T1000 (cell line): ENCODE measurements around the gene CCDC112.

ENCODE experiments used
- DNase-seq: peaks from one replicate; lab custom pipeline; 2025; ENCODE audit warnings: mixed read lengths; lab: John Stamatoyannopoulos, UW

CCDC112 gene

DNA sequence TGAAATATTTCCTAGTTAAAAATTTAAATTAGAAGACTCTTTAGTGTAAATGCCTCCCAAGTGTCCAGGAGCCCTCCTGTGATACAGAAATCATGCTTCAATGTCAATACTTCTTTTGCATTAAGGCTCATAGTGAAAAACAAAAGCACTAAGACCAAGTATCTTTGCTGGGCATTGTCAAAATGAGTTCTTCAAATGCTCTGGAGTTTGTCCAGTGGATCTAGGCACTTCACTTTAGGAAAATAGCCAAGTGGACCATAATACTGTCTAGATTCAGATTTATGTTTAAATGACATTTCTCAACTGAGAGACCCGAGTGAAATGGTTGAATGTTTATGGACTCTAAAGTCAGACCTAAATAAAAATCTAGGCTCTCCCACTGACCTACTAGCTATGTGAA is 21.3 kb upstream of the CCDC112 start:
- no peak for DNase-seq

DNA sequence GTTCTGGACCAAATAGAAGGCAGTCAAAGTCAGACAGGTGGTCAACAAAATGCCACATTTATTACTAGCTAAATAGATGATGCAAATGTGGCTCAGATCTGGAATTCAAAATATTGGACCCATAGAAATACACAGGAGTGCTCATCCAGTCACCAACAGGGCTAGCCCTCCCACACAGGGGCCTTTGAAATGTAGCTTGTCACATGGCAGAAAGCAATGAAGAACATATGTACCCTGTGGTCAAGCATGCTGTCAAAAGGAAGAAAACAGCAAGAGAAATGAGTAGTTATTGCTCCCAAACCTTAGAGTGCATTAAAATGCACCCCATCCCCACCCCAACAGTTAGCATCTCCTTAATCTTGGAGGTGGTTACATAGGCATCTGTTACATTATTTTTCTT is 20.9 kb upstream of the CCDC112 start:
- no peak for DNase-seq

DNA sequence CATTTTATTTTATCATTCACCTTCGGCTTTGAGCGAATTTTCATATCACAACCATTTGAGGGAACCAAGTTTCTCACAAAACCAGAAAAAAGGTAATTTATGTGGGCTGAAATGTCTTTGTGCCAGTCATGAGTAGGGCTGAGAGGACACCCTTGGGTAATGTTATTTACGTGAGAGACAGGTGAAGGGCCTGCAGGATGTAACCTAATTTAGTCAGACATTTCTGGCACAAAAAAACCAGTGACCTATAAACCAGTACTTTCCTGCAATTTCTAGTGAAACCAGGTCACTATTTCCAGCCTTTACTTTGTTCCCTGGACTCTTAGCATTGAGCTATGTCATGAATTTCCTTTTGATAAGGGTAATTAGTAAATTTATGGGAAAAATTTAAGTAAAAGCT is 17.2 kb upstream of the CCDC112 start:
- no peak for DNase-seq

DNA sequence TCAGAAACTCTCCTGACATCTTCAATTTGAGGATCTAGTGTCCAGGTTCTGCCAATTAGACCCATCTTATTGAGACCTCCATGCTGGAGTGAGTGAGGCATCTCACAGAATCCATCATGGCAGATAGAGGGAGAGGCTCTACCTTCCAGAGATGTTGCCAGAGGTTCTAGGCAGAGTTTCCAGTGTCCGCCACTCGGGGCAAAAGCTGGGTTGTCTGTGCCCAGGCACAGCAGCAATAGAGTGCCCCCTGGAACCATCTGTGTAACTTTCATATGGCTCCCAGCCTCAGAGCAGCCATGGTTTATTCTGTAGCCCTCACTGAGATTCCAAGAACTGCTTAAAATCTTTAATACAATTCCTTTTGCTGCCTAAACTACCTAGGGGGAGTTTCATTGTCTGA is 16.6 kb upstream of the CCDC112 start:
- no peak for DNase-seq

DNA sequence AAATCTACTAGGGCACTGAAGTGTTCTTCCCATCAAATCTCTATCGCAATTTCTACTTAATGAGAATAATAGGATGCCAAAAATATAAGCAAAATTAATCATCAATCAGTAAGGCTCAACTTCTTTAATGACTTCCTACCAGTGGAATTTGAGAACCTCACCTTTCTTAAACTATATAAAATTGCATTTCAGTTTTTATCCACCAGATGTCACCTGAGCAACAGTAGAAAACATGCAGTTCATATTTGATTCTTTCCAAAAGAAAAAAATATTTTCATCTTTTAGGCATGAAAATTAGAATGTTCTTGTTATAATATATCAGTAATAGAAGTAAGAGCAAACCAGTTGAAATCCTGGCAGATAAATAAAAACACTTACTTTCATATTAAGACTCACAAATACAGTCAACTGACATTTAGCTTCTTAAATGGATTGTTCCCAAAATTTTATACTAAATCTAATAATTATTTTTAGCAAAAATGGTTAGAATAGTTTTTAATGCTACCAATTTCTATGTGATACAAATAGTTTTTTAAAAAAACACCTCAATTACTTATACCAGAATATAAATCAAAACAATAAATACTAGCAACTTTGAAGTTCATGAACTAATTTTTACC is 13.4 kb upstream of the CCDC112 start:
- DNase-seq, result no peak

DNA sequence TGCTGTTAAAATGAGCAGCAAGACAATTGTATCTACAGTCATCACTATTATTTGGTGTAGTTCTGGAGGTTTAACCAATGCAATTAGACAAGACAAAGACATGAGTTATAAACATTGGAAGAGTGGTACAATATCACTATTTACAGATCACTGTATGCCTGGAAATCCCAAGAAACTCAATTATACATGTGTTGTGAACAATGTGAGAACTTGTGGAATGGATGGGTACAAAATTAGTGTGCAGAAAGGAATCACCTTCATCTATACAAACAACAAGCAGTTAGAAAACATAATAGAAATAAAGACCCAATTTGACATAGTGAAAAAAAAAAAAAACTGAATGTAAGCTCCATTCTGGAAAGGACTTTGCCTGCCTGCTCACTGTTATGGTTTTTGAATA is 12.4 kb upstream of the CCDC112 start:
- DNase-seq, result no peak

DNA sequence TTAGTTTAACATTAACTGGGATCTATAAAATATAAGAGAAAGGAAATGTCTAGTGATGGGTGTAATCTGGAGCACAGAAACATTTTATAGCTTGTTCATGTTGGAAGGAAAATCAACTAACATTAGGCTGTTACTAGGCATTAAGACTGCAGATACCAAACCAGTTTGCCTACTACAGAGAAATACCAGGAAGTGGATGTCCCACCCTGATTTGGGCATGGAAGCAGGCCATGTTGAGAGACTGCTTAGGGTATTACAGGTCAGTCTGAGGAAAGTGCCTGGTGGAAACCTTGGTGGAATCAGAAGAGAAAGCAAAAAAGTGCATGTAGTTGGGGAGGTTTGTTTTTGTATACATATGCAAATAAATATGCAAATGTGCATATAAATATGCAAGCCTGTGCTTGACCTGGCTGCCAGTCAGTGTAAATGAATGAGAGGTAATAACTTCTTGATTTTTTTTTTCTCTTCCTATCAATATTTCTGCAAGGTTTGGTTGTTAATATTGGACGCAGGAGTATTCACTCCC is 9.6 kb upstream of the CCDC112 start:
- no peak for DNase-seq

DNA sequence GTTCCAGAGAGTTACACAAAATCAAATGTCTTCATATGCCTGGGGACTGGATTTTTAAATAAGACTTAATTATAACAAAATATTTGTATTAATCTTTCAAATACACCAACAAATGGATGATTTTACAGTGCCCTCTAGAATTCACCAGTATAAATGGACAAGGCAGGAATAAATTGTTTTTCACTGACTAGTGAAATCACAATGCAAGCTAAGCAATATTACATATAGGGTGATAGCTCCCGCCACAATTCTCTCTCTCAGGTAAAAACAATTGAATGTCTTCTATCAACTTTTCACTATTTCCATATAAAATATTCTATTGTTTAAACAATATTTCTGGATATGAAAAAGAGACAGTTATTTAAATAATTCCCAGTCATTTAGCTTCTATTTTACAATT is 8.0 kb upstream of the CCDC112 start:
- DNase-seq, result no peak

DNA sequence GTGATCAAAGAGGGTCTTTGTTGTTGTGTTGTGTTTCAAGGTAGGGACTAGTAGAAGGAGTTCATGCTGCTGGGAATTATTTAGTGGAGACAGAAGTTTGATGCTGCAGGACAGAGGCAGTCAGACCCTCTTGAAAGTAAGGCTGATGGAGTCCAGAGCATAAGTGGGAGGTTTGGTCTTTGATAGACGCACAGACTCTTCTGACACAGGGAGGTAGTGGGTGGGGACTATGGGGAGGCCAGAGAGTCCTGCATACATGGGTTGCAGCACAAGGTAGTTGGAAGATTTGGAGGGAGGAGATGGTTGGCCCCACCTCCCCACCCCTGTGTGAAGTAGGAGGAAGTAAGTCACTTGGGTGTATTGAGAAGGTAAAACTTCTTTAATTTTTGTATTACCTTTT is 2.4 kb upstream of the CCDC112 start:
- no peak for DNase-seq

DNA sequence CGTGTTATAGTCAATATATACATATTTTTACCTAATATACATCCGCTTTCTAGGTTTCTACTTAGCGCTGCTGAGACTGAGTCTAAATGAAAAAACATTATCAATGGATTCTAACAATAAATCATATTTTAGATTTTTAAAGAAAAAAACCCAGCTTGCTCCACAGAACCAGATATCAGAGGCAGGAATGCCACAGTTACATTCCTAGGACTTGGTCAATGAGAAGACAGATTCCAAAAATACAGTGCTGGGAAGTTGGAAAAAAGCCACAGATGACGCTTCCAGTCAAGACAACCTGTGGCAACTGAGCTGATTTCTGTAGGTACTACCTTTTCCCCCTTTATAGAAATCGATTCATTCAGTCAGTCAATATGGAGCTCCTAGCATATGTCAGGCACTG is 577 bp upstream of the CCDC112 start:
- no peak for DNase-seq

DNA sequence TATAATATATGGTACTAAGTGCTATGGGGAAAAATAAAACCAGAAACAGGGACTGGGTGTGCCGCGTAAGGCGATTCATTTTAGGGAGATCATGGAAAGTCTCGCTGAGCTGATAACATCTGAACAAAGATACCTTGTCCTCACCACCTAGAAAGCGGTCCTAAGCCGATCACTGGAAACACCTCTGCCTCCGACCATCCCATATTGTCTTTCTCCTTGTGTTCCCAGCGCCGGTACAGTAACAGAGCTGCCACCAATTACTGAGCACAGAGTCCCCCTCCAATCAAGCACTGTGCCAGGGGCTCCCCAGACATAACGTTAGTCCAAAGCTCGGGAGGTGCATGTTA is 704 bp downstream of the CCDC112 start:
- DNase-seq, result no peak

DNA sequence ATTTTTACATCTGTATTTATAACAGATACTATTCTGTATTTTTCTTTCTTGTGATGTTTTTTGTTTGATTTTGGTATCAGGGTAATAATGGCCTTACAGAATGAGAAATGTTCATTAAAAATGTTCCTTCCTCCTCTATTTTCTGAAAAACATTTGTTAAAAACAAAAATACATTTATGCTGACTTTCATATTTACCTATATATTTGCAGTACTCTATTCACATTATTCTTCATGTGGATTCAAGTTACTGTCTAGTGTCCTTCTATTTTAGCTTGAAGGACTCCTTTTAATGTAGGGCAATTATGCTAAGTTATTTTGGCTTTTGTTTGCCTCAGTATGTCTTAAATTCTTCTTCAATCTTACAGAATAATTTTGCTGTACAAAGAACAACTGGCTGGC is 5.1 kb downstream of the CCDC112 start:
- no peak for DNase-seq

DNA sequence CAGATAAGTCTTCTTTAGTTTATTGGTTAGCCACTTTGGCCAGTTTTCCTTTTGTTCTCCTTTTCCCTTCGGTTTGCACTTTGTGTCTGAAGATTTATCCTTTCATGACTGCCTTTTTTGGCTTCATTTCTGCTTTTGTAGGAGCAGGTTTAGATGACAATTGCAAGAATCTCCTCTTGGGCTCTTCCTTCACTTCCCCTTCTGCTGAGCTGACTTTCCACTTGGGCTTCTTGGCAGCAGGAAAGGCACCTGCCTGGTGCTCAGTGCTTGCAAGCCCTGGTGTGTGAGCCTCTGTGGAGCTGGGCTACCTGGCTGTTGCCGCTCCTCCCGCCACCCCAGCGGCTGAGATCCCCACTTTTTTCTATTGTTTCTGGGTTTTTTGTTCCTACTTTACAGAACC is 7.3 kb downstream of the CCDC112 start:
- no peak for DNase-seq

DNA sequence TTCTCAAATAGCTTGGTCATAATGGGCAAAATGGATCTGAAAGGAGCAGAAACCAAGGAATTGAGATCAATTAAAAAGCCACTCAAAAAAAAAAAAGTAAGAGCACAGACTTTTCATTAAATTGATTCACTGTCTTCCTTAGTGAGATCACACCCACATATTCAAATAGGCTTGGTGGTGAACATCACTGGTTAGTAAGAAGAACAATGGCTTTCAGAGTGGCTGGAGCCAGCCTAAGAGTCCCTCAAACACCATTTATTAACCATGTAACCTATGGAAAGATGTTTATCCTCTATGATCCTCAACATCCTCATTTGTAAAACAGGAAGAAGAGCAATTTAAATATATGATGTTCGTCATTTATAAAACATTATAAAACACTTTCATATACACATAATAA is 12.4 kb downstream of the CCDC112 start:
- no peak for DNase-seq

DNA sequence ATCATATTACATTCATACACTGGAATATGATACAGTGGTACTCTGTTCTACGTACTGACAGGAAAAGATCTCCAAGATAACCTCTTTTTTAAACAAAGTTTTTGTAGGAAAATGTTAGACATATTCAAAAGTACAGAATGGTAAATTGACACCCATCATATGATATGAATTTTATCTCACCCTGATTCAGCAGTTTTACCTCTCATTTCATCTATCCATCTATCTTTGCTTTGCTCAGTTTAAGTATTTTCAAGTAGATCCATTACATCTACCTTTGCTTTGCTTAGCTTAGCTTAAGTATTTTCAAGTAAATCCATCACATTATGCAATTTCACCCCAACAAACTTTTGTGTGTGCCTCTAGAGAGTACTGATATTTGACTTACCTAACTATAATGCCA is 14.3 kb downstream of the CCDC112 start:
- no peak for DNase-seq

DNA sequence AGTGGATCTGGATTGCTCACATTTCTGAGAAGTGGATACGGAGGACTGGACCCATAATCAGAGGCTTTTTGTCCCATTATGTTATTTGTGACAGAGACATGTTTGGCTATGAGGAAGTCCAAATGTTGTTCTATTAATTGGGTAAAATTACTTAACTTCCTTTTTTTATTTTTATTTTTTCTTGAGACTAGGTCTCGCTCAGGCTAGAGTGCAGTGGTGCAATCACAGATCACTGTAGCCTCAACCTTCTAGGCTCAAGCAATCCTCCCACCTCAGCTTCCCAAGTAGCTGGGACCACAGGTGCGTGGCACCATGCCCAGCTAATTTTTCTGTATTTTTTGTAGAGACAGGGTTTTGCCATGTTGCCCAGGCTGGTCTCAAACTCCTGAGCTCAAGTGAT is 21.9 kb downstream of the CCDC112 start:
- no peak for DNase-seq

DNA sequence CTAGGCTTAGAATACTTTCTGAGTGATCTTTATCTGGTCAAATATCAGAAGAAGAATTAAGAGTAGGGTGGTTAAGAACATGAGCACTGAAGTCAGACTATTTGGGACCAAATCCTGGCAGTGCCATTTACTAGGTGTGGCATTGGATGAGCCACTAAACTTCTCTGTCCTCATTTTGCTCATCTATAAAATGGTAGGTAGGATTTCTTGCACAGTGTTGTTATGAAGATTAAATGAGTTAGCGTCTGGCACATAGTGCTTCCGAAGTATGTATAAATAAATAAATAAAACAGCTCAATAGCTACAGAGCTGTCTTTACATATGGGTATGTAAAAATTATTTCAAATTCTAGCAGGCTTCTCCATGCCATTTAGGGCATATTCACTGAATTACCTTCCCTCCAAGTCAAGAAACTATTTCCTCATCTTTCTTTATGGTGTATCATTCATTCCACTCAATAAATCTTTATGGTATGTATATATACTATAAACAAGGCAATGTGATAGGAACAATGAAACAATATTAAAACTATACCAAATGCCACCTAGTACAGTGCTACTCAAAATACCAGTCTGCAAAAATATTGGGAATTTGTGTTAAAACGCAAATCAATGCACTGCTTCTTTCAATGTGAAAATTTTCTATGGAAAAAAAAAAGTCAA is 24.0 kb downstream of the CCDC112 start:
- no peak for DNase-seq

DNA sequence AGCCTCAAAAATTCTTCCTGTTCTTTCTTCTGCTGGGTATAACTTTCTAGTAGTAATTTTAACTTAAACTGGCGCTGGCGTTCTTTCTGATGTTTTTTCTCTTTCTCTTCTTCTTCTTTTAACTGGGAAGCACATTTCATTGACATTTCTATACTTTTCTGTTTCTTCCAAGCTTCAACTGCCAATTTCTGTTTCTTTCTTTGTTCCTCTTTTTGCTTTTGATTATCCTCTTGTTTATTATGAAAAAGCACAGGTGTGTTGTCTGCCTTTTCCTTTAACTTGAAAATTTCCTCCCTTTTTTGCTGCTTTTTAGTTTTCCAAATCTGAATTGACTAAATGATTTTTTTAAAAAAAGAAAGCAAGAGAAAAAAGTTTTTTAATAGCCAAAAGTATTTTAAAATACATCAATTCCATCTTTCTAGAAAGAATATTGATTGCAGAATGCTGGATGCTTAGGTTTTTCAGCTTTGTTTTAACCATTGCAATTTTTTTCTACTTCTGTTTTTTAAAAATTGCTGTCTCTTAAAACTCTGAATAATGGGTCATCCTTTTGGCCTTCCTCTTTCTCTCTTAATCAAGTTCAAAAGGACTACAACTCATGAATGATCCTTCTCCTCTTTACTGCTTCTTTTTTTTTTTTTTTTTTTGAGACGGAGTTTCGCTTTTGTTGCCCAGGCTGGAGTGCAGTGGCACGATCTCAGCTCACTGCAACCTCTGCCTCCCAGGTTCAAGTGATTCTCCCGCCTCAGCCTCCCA is 25.0 kb downstream of the CCDC112 start:
- no peak for DNase-seq

DNA sequence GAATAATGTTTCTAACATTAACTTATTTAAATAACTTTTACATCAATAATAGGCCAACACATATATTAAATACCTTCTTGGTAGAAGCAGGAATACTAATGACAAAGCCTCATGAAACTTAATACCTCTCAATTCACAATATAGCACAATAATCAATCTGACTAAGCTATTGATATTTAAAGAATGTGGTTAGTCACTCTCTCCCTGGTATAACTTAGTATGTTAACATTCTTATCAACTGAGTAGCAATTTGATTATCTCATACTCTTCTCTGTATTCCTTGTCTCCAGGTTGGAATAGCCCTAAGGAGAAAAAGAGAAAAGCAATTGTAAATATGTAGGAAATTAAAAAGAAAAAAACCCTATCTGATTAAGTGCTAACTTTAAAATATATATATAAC is 28.8 kb downstream of the CCDC112 start:
- DNase-seq, result no peak

DNA sequence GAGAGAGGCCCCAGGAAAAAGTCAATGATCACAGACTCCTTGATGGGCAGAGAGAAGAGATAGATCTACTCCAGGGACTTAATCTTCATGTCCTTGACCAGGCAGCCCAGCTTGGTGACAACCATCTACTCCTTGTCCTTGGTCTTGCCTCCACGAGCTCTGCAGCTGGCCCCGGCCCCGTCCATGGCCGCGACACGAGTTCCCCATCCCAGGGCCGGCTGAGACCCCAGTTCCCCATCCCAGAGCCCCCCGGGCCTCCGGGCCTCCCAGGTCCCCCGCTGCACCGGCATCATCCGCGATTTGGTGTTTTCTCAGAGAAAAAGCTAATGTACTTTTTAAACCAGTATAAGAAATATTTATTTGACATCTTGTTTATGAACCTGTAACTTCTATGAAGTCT is 31.2 kb downstream of the CCDC112 start:
- DNase-seq, result no peak

DNA sequence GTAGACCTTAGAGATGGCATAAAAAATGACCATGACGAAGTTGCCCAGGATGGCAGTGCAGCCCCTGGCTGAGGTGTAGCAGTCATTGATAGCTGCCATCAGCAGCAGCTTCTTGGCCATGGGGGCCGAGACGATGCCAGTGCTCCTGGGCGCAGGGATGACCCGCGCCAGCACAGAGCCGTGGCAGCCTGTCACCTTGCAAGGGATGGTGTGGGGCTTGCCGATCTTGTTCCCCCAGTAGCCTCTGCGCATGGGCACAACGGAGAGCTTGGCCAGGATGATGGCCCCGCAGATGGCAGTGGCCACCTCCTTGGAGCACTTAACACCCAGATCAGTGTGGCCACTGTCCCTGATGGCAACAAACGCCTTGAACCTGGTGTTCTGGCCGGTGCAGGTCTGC is 31.7 kb downstream of the CCDC112 start:
- DNase-seq, result no peak

DNA sequence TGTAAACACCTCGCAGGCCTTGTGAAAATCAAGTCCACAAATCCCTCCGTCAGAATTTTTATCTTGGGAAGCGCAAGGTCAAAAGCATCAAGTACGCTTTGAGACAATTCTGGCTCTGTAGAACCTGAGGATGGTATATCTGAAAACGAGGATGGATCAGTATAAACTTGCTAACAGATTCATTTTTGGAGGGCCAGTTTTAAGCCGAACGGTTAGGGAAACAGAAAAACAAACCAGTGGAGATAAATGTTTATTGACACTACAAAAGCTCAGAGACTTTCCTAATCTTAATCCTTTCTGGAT is 33.4 kb downstream of the CCDC112 start:
- DNase-seq, result no peak

DNA sequence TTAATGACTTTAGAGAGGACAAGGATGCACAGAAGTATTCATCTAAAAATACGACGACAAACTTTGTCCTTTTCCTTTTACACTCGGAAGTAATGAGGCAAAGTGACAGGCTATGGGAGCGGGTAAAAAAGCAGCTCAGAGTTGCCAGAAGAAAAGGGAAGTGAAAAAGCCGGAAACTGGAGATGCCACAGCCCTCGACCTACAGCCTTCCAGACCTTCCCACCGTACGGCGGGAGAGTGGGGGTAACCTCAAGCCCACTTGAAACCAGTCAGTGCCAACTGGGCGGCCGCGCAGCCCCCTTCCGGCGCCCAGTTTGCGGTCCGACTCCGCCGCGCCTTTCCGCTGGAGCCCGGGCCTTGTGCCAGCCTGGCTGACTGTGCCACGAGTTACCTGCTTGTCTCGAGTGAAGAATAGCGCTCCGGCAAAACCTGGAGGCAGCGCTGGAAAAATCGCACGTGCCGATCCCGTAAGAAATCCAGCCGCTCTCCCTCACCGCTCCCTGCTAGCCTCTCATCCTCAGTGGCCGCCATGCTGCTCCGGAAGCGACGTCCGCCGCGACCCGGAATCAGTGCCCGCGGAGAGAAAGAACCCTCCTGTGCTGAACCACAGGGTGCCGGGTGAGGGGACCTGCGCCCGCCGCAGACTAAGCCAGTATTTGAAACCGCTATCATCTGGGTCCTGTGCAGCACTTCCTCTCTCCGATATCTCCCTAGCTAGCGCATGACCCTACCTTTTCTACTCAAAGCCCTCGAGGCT is 34.0 kb downstream of the CCDC112 start, which contains the start of gene PGGT1B:
Gene PGGT1B (minus strand): TSS at position 557 of the 757 bp plus-strand sequence. CDS start 26 bp downstream, at position 531.
- DNase-seq, result peak; percentile 32
